IMR-90 (cell line): ENCODE results near the gene RALGAPA2. TPM values are rescaled to one million over a fixed set of nuclear protein-coding genes. Genes with fewer than 3 reads are reported as not detected.

Experiments used
- ATAC-seq: fragments of 200-7000 bp; cut with Tn5 transposase; 2 replicates; pipeline ENCODE4 v1.9.1; 2020; ENCODE audit warnings: low read depth, mild to moderate bottlenecking, moderate library complexity
- BruUV-seq: library from RNA; stranded (reverse); fragments of 400-500 nt; replicated peaks from 2 replicates; lab custom pipeline; 2021; lab: Mats Ljungman, UMichigan
- CTCF ChIA-PET: fragments of 300-600 bp; formaldehyde crosslinking; extraction: SDS; loops from one replicate; lab custom pipeline; 2021; ENCODE audit warnings: antibody characterized with exemption; lab: Yijun Ruan, JAX
- POLR2A ChIA-PET: fragments of 300-600 bp; sonication (Branson Sonifier 250); formaldehyde crosslinking; loops from one replicate; lab custom pipeline; 2022; ENCODE audit warnings: antibody characterized with exemption; ENCODE audit not compliant: unreplicated experiment; lab: Charles Lee
- DNase-seq: peaks from one replicate; pipeline ENCODE4 v3.0.0; 2013
- H2AFZ ChIP-seq: replicated peaks from 2 replicates; pipeline ENCODE3; 2013; ENCODE audit warnings: low read length, mild to moderate bottlenecking; ENCODE audit not compliant: poor library complexity
- H2AK5ac ChIP-seq: 2 replicates; pipeline ENCODE4 v1.6.1; 2013; ENCODE audit warnings: low read depth, low read length, inconsistent platforms
- H2AK9ac ChIP-seq: replicated peaks from 2 replicates; pipeline ENCODE3; 2013; ENCODE audit warnings: mild to moderate bottlenecking, low read depth, low read length, moderate library complexity; ENCODE audit not compliant: poor library complexity
- H2BK120ac ChIP-seq: 2 replicates; pipeline ENCODE4 v1.6.1; 2013; ENCODE audit warnings: low read depth, low read length, inconsistent platforms
- H2BK15ac ChIP-seq: 3 replicates; pipeline ENCODE4 v1.6.1; 2013; ENCODE audit warnings: low read depth, low read length, inconsistent platforms
- H2BK20ac ChIP-seq: 2 replicates; pipeline ENCODE4 v1.6.1; 2013; ENCODE audit warnings: low read depth, mild to moderate bottlenecking, inconsistent platforms, low read length, moderate library complexity
- H2BK5ac ChIP-seq: 2 replicates; pipeline ENCODE4 v1.6.1; 2013; ENCODE audit warnings: mild to moderate bottlenecking, low read depth, low read length, inconsistent platforms; ENCODE audit not compliant: poor library complexity, severe bottlenecking
- H3K14ac ChIP-seq: replicated peaks from 2 replicates; pipeline ENCODE4 v1.6.1; 2013; ENCODE audit warnings: low read depth, low read length, inconsistent platforms
- H3K18ac ChIP-seq: 2 replicates; pipeline ENCODE4 v1.6.1; 2013; ENCODE audit warnings: low read depth, low read length, control low read depth
- H3K23ac ChIP-seq: 2 replicates; pipeline ENCODE4 v1.6.1; 2013; ENCODE audit warnings: low read depth, low read length, inconsistent platforms
- H3K27ac ChIP-seq: 2 replicates; pipeline ENCODE4 v1.5.1; 2013; ENCODE audit warnings: mild to moderate bottlenecking, control low read depth, low read length; ENCODE audit not compliant: insufficient read depth
- H3K27me3 ChIP-seq: 2 replicates; pipeline ENCODE4 v1.6.1; 2013; ENCODE audit warnings: low read length; ENCODE audit not compliant: control insufficient read depth, insufficient read depth
- H3K36me3 ChIP-seq: 2 replicates; pipeline ENCODE4 v1.6.1; 2013; ENCODE audit warnings: low read length, mixed read lengths; ENCODE audit not compliant: control insufficient read depth, insufficient read depth
- H3K4ac ChIP-seq: 2 replicates; pipeline ENCODE4 v1.6.1; 2013; ENCODE audit warnings: low read depth, low read length, inconsistent platforms
- H3K4me1 ChIP-seq: 2 replicates; pipeline ENCODE4 v1.6.1; 2013; ENCODE audit warnings: low read length, mixed read lengths; ENCODE audit not compliant: control insufficient read depth, insufficient read depth
- H3K4me2 ChIP-seq: 2 replicates; pipeline ENCODE4 v1.6.1; 2013; ENCODE audit warnings: low read depth, mild to moderate bottlenecking, control low read depth, low read length, moderate library complexity
- H3K4me3 ChIP-seq: 2 replicates; pipeline ENCODE4 v1.5.1; 2013; ENCODE audit warnings: low read depth, mild to moderate bottlenecking, control low read depth, low read length, moderate library complexity; ENCODE audit not compliant: insufficient read depth
- H3K56ac ChIP-seq: 2 replicates; pipeline ENCODE4 v1.6.1; 2013; ENCODE audit warnings: low read length, inconsistent platforms; ENCODE audit not compliant: insufficient read depth; ENCODE audit errors: extremely low read depth
- H3K79me1 ChIP-seq, 2 experiments: 2 replicates each; pipeline ENCODE4 v1.6.1; 2013; ENCODE audit warnings: low read length in 2 of 2, inconsistent platforms in 1 of 2, low read depth in 1 of 2
- H3K9ac ChIP-seq: 2 replicates; pipeline ENCODE4 v1.6.1; 2013; ENCODE audit warnings: low read depth, low read length, control low read depth
- H3K9me1 ChIP-seq: 2 replicates; pipeline ENCODE4 v1.6.1; 2013; ENCODE audit warnings: low read length, inconsistent platforms; ENCODE audit not compliant: insufficient read depth
- H3K9me3 ChIP-seq: 2 replicates; pipeline ENCODE4 v1.6.1; 2013; ENCODE audit warnings: low read length; ENCODE audit not compliant: control insufficient read depth, insufficient read depth
- H4K20me1 ChIP-seq: 2 replicates; pipeline ENCODE4 v1.6.1; 2013; ENCODE audit warnings: low read length, inconsistent platforms; ENCODE audit not compliant: insufficient read depth
- H4K5ac ChIP-seq: 2 replicates; pipeline ENCODE4 v1.6.1; 2013; ENCODE audit warnings: mild to moderate bottlenecking, low read depth, low read length, control low read depth
- H4K8ac ChIP-seq, 2 experiments: 2 replicates each; pipeline ENCODE4 v1.6.1; 2013; ENCODE audit warnings: low read depth in 2 of 2, low read length in 2 of 2, control low read depth in 1 of 2, inconsistent platforms in 1 of 2
- H4K91ac ChIP-seq: 2 replicates; pipeline ENCODE4 v1.6.1; 2013; ENCODE audit warnings: low read depth, low read length, inconsistent platforms; ENCODE audit not compliant: insufficient read depth
- CEBPB ChIP-seq: IDR thresholded peaks from 2 replicates; pipeline ENCODE4 v1.6.1; 2012; ENCODE audit warnings: low read depth, low read length, improper control_type of control experiment
- CHD1 ChIP-seq: IDR thresholded peaks from 2 replicates; pipeline ENCODE4 v1.6.1; 2012; ENCODE audit warnings: low read depth, low read length, improper control_type of control experiment
- WGBS, 2 experiments: methylation state at CpG; one replicate each; pipeline versions ENCODE4 v1.1.5 to v1.1.7; 2013; ENCODE audit warnings: missing lambda C conversion rate in 2 of 2; ENCODE audit not compliant: insufficient read length in 1 of 2; ENCODE audit errors: extremely low coverage in 2 of 2; 5-methylcytosine and 5-hydroxymethylcytosine counted together
- dilution Hi-C: fragments of 300-500 bp; cut with HindIII; formaldehyde crosslinking; loops from one replicate; pipeline ENCODE4 v1.14.3; 2018; ENCODE audit warnings: low sequenced_read_pairs; ENCODE audit not compliant: unreplicated experiment
- in situ Hi-C: fragments of 300-500 bp; cut with MboI; formaldehyde crosslinking; loops from 3 replicates; pipeline ENCODE4 v1.14.3; 2019; ENCODE audit warnings: low sequenced_read_pairs, inconsistent platforms, mixed read lengths
- intact Hi-C: fragments of 100-400 bp; cut with micrococcal nuclease; formaldehyde crosslinking; loops from 2 replicates; pipeline ENCODE4 v1.10.0; 2022
- polyA plus RNA-seq, 3 experiments: library from polyadenylated mRNA; depleted of rRNA; stranded (reverse); fragments of >200 nt; gene quantifications; 2 replicates each; pipeline ENCODE4 v1.2.3, GENCODE V29; 2012; ENCODE audit warnings: low replicate concordance in 1 of 3
- total RNA-seq: library from RNA; depleted of rRNA; stranded (reverse); fragments of >200 nt; gene quantifications from 2 replicates; pipeline ENCODE4 v1.2.3, GENCODE V29; 2012

RALGAPA2 gene
- total and polyA plus RNA-seq, 2 of the 4 experiments (the other 2 are of a cell fraction) = 1.3 to 3.9 TPM

DNA sequence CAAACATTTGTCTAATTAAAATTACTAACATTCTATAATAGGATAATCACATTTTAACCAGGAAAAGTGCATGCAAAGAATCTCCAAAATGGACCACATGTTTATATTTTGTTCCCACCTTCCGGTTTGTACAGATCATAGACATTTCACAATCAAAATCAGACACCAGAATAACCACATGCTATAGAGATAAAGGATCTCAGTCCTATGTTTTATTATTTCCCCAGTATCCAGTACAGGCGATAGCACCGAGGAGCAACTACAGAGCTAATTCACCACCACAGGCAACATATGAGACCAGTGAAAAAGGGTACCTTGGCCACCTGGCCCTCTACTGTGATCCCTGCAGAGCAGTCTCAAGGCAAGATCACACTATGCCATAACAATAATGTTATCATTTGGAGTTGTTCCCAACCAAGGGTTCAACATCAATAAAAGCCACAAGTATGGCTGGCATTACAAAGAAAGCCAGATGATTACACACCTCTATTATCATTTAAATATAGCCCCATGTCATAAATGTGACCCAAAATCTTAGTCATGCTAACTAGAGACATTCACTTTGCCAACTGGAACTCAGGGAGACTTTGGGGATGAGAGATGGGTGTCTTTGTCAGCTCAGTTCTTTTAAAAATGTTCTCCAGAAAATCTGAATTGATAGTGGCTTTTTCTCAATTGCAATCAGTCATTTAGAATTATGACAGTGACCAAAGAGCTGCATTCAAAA, 46.7 kb downstream of the RALGAPA2 start:
- H3K56ac ChIP-seq = no peak overlapping the region
- H4K20me1 ChIP-seq = no peaks in the 10 kb centered on the region
- no peak overlapping the region for H2BK15ac ChIP-seq
- no peak overlapping the region for H3K14ac ChIP-seq
- TF ChIP-seq CEBPB (peak; percentile 18; the same call in 1 of the 2 replicates), CHD1 (no peak)
- no peak overlapping the region for H4K8ac ChIP-seq
- H3K27ac ChIP-seq = no peak overlapping the region
- no peak overlapping the region for H2BK5ac ChIP-seq
- no peaks in the 10 kb centered on the region for H3K9me3 ChIP-seq
- no peak overlapping the region for H3K18ac ChIP-seq
- H2AK5ac ChIP-seq = no peak overlapping the region
- in situ Hi-C loops (no loop called here), dilution Hi-C loops (no loop called here), intact Hi-C loops (no loop called here)
- CTCF ChIA-PET = no interaction called here
- no peaks in the 10 kb centered on the region for H3K27me3 ChIP-seq
- ATAC-seq (no peak), DNase-seq (no peak)
- POLR2A ChIA-PET = no interaction called here
- BruUV-seq = no TSS peak
- no peaks in the 10 kb centered on the region; the same call in 1 of the 2 replicates for H3K9me1 ChIP-seq
- no peak overlapping the region for H4K5ac ChIP-seq
- no peak overlapping the region for H4K91ac ChIP-seq
- no peak overlapping the region for H3K4me3 ChIP-seq
- no peak overlapping the region for H3K23ac ChIP-seq
- WGBS, 2 experiments = no CpG with 5 or more reads among the region's 3 CpGs
- H3K4ac ChIP-seq = no peak overlapping the region
- no peak overlapping the region for H2BK120ac ChIP-seq
- H3K36me3 ChIP-seq = no peaks in the 10 kb centered on the region
- H2BK20ac ChIP-seq = no peak overlapping the region
- no peaks in the 10 kb centered on the region for H3K79me1 ChIP-seq
- no peak overlapping the region for H3K9ac ChIP-seq
- H3K4me2 ChIP-seq = no peak overlapping the region
- no peak overlapping the region for H2AK9ac ChIP-seq
- no peaks in the 10 kb centered on the region for H3K4me1 ChIP-seq
- no peak overlapping the region for H2AFZ ChIP-seq
